Brain microvascular endothelial cell (primary cell): ENCODE data around the gene SSTR1.

Experiments
- DNase-seq: peaks from one replicate; pipeline ENCODE4 v3.0.0-alpha.2; 2020
- H3K27ac ChIP-seq: fragments of 250-450 bp; sonication (Bioruptor Pico); 2 replicates; pipeline ENCODE4 v1.5.1; 2020; ENCODE audit warnings: mild to moderate bottlenecking, moderate library complexity
- H3K27me3 ChIP-seq: fragments of 250-450 bp; sonication (Bioruptor Pico); replicated peaks from 2 replicates; pipeline ENCODE4 v1.5.1; 2020; ENCODE audit warnings: mild to moderate bottlenecking
- H3K36me3 ChIP-seq: fragments of 250-450 bp; sonication (Bioruptor Pico); replicated peaks from 2 replicates; pipeline ENCODE4 v1.5.1; 2020; ENCODE audit warnings: mild to moderate bottlenecking
- H3K4me3 ChIP-seq: 2 replicates; pipeline ENCODE4 v1.5.1; 2011; ENCODE audit warnings: low read depth, mild to moderate bottlenecking, control low read depth, low read length, moderate library complexity
- CTCF ChIP-seq: IDR thresholded peaks from 2 replicates; pipeline ENCODE4 v1.5.1; 2011; ENCODE audit warnings: low read depth, mild to moderate bottlenecking, moderate library complexity, low read length, control low read depth, inconsistent platforms; ENCODE audit errors: missing control alignments
- in situ Hi-C: cut with HindIII; loops from 2 replicates; pipeline ENCODE4 v1.10.0; 2017; ENCODE audit warnings: low sequenced_read_pairs, low pct_ligation_motif_present

Gene SSTR1

GRCh38 chr14:38233218-38233617, 25.5 kb downstream of the SSTR1 start:
- Histone ChIP-seq H3K27ac (no peak overlapping the region), H3K27me3 (no peaks in the 10 kb centered on the region), H3K36me3 (no peaks in the 10 kb centered on the region), H3K4me3 (no peak overlapping the region)
- no peak for DNase-seq
- in situ Hi-C loops = no loop called here
- TF ChIP-seq CTCF = no peak

- no peaks in the 10 kb centered on the region for H3K27me3 ChIP-seq
- no peaks in the 10 kb centered on the region for H3K36me3 ChIP-seq
- H3K27ac ChIP-seq = no peak overlapping the region
- no peak for TF ChIP-seq CTCF
- in situ Hi-C loops = no loop called here
- no peak overlapping the region for H3K4me3 ChIP-seq
- DNase-seq = no peak
Measured at GRCh38 chr14:38238332-38238731, 30.6 kb downstream of the SSTR1 start.

- in situ Hi-C loops = no loop called here
- H3K4me3 ChIP-seq = no peak overlapping the region
- no peaks in the 10 kb centered on the region for H3K36me3 ChIP-seq
- no peaks in the 10 kb centered on the region for H3K27me3 ChIP-seq
- no peak for TF ChIP-seq CTCF
- no peak overlapping the region for H3K27ac ChIP-seq
- no peak for DNase-seq
Measured at GRCh38 chr14:38238878-38239277, 31.2 kb downstream of the SSTR1 start.

GRCh38 chr14:38243696-38244240, 36.1 kb downstream of the SSTR1 start:
- in situ Hi-C loops = no loop called here
- H3K36me3 ChIP-seq = no peaks in the 10 kb centered on the region
- H3K27ac ChIP-seq = no peak overlapping the region
- no peak overlapping the region for H3K4me3 ChIP-seq
- TF ChIP-seq CTCF = no peak
- H3K27me3 ChIP-seq = no peaks in the 10 kb centered on the region
- DNase-seq = no peak

- no peak overlapping the region for H3K27ac ChIP-seq
- no peaks in the 10 kb centered on the region for H3K36me3 ChIP-seq
- peak; percentile 40 for TF ChIP-seq CTCF
- DNase-seq = no peak
- no peak overlapping the region for H3K4me3 ChIP-seq
- in situ Hi-C loops = no loop called here
- H3K27me3 ChIP-seq = no peaks in the 10 kb centered on the region
Measured at GRCh38 chr14:38248321-38249028, 40.8 kb downstream of the SSTR1 start.

GRCh38 chr14:38250331-38250730, 42.6 kb downstream of the SSTR1 start:
- in situ Hi-C loops = no loop called here
- Histone ChIP-seq H3K27me3 (peaks cover 3% of the 10 kb centered on the region), H3K27ac (no peak overlapping the region), H3K36me3 (no peaks in the 10 kb centered on the region), H3K4me3 (no peak overlapping the region)
- DNase-seq = no peak
- no peak for TF ChIP-seq CTCF
